Measurements from ENCODE around the gene MTERF4.
A peak's percentile ranks its signal among the peaks of the same experiment; 100 is the strongest.
"Not testable (repeated sequence)": the region's sequence is repeated elsewhere in the genome, so short reads cannot be mapped to it uniquely, and the experiment has no call there.

MTERF4 gene

DNA sequence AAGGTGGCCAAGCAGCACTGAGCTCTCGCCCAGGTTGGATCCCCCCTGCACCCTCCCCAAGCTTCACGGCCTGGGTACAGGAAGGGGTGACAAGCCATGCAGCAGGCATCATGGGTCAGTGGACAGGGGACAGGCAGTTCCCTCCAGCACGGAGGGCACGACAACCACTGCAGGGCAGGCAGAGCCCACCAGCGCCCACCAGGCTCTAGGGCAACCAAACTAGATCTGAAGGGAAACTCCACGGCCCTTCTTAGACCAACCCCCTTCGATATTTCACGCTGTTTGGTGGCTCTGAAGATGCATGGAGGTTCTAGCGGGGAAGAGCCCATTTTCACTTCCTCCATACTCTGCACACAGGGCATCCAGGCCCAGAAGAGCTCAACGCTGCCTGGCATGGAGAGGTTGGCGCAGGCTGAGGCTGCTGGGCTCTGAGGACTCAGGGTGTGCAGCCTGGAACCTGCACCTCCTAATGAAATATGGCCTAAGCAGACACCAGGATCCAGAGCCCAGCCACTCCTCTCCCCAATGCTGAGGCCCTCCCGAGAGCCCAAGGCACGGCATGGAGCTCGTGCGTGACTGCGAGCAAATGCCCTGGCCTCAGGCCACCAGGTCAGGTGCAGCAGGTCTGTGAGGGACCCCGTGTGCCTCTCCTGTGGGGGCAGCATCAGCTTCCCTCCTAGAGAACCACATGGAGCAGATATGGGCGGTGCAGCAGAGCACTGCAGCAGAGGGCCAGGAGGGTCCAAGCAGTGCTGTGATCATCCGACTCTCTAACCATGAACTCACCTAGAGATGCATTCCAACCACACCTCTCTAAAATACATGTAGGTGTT is 8.7 kb upstream of the MTERF4 start:
- DNase-seq (ENCODE audit: low read depth in 2 of 2): no peak

DNA sequence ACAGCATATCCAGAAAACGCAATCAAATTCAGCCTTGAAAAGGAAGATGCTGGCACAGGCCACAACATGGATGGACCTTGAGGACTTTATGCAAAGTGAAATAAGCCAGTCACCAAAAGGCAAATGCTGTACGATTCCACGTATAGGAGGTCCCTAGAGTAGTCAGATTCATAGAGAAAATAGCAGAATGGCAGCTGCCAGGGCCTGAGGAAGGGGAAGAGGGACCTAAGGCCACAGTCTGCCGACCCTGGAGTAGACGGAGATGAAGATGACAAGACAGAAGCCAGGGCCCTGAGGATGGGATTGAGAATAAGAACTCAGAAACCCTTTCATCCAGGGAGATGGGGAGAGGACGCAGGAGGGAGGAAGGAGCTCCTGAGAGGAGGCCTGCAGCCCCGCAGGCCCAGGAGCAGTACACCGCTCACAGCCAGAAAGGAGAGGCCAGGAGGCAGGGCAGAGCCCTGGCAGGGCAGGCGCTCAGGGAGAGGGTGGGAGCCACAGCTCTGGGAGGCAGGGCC is 8.1 kb upstream of the MTERF4 start:
- no peak for DNase-seq (ENCODE audit: low read depth in 2 of 2)

DNA sequence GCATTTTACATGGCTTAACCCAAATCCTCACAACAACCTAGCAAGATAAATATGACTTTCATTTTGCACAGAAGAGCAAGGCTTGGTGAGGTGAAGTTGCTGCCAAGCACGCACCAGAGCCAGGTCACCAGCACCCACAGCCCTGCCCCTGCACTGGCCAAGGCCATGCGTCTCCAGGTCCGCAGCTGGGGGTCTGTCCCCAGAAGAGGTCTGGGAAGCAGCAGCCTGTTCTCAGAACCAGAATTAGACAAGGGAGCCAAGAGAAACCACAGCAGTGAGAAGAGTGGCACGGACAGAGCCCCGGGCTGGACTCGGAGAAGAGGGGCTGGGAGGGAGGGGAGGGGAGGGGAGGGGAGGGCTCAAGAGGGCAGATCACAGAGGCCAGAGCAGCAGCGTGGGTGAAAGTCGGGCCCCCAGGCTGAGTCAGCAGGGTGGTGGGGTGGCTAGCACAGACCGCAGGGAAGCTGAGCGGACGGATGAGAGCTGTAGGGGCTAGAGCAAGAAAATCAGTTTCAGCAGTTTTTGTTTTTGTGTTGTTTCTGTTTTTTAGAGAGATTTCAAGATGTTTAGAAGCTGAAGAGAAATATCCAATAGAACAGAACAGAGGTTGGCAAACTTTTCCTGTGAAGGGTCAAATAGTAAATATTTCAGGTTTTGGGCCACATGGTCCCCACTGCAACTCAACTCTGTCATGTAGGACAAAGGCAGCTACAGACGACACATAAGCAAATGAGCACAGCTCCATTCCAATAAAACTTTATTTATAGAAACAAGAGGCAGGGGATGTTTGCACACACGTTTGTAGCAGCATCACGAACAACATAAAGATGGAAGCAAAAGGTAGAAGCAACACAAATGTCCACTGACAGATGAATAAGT is 7.4 kb upstream of the MTERF4 start:
- peak in 1 of 2 donors; percentile 47 for DNase-seq (ENCODE audit: low read depth in 2 of 2)

- DNase-seq (ENCODE audit: low read depth in 2 of 2): no peak
Observed at GRCh38 chr2:241108271-241109209, 6.5 kb upstream of the MTERF4 start.

DNA sequence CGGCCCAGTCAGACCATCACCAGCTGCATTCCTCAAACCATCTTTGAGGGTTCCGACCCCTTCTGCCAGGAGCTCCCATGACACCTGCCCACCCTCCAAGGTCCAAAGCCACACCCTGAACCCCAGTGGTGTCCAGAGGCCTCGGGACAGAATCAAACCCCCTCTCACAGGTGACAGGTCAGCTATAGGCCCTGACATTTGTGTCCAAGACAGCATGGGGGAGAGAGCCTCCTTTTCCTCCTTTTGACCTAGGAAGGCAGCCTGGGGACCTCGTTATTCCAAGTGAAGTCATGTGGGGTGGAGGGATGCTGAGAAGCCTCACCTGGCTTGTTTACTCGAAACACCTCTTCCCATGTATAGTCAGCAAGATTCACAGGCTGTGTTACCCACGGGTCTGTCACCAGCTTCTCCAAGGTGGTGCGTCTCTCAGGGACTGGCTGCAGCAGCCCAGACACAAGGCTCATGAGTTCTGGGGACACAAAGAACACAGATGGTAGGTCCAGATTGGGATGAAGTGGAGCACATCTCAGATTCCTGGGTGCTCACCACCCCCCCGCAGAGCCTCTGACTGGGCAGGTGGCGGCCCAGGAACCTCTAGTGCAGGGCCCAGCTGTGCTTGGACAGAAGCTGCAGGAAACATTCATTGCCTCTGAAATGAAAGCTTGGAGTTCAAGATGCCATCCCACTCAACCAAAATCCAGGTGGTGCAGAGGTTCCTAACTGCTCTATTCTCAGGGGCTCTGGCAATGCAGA is 5.1 kb upstream of the MTERF4 start:
- DNase-seq (ENCODE audit: low read depth in 2 of 2): no peak

GRCh38 chr2:241105641-241106040 is 3.6 kb upstream of the MTERF4 start:
- DNase-seq (ENCODE audit: low read depth in 2 of 2): no peak

DNA sequence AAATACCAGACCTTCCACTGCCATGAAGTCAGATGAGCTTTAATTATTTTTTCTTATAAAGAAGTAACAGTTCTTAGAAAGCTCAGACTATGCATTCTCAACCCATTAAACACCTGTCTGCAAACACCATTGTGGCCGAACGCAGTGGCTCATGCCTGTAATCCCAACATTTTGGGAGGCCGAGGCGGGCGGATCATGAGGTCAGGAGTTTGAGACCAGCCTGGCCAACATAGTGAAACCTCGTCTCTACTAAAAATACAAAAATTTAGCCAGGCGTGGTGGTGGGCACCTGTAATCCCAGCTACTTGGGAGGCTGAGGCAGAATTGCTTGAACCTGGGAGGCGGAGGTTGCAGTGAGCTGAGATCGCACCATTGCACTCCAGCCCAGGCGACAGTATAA is 2.5 kb upstream of the MTERF4 start:
- not testable (repeated sequence) for DNase-seq (ENCODE audit: low read depth in 2 of 2)

- no peak for DNase-seq (ENCODE audit: low read depth in 2 of 2)
Observed at GRCh38 chr2:241103176-241103595, 1.1 kb upstream of the MTERF4 start.

- DNase-seq (ENCODE audit: low read depth in 2 of 2): no peak
Observed at GRCh38 chr2:241099246-241099645, 2.8 kb downstream of the MTERF4 start.

DNA sequence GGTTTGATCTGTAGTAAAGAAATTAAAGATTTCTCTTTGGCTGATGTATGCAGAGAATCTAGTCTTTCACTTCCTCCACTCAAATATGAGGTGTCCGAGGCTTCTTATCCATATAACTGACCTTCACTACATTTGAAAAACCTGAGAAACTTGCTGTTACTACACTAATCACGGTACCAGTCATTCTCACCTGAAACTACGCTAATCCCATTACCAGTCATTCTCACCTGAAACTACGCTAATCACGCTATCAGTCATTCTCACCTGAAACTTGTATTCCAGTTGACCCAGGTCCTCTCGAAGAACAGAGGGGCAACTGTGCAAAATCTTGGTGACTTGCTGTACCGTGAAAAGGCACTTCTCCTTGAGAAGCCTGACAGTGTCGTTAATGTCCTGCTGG is 5.1 kb downstream of the MTERF4 start:
- no peak for DNase-seq (ENCODE audit: low read depth in 2 of 2)

DNA sequence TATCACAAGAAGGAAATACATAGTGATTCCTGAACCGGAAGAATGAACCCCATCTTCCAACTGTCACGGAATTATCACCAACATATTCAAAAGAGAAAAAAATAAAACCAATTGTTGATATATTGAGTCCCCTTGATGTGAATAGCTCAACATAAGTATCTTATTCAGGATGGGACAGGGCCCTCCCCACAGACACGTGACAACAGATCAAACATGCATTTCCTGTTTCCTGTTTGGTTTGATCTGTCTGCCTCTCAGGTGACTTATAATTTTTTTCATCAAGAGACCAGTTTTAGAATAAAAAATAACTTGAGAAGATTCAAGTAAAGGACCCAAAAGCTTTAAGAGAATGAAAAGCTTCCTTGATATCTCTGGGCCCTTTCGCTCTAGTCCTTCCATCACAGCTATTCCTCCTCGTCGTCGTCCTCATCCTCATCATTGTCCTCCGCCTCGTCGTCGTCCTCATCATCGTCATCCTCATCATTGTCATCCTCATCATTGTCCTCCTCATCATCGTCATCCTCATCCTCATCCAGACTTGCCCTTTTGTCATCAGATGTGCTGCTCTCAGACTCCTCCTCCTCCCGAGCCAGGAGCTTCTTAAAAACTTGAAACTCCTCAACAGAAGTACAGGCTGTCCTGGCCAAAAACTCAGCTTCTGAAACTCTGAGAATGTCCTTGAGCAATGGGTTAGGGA is 6.3 kb downstream of the MTERF4 start:
- DNase-seq (ENCODE audit: low read depth in 2 of 2): no peak

GRCh38 chr2:241094924-241095420 is 7.1 kb downstream of the MTERF4 start:
- DNase-seq (ENCODE audit: low read depth in 2 of 2): no peak

DNA sequence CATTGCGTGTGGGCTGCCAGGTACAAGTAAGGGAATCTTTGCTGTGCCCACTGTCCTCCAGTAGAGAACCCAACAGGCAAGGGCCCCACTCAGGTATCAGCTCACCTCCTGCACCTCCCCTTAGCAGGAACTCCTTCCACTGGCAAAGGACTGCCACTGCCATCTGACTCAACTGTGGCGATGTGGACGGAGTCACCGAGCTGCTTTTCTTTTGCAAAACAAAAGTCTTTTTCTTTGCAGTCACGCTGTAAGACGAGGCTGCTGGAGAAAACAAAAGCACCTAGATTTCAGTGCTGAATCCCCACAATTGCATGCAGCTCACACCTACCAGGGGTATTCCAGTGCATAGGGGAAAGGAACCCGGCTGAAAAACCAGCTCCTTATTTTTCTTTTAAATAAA is 7.9 kb downstream of the MTERF4 start:
- no peak for DNase-seq (ENCODE audit: low read depth in 2 of 2)

DNA sequence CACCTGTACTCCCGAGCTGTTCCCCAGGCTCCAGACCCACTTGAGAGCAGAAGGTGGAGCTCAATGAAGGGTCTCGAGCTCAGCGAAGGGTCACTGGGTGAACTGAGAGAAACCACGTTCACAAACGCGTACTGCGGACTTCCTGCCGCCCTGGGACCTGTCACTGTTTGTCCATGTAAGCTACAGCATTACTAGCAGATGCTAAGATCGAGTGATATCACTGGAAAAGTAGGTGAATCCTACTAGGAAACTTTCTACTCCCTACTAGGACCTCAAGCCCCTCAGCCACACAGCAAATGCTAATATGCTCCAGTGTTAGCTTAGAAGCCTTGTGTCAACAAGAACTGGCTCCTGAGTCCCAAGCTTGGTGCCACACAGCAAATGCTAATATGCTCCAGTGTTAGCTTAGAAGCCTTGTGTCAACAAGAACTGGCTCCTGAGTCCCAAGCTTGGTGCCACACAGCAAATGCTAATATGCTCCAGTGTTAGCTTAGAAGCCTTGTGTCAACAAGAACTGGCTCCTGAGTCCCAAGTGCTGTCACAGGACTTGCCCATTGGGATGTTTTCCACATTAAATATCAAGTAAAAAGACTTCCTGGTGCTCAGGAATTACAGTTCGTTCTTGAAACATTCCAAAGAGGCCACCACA is 8.8 kb downstream of the MTERF4 start:
- DNase-seq (ENCODE audit: low read depth in 2 of 2): not testable (repeated sequence)

DNA sequence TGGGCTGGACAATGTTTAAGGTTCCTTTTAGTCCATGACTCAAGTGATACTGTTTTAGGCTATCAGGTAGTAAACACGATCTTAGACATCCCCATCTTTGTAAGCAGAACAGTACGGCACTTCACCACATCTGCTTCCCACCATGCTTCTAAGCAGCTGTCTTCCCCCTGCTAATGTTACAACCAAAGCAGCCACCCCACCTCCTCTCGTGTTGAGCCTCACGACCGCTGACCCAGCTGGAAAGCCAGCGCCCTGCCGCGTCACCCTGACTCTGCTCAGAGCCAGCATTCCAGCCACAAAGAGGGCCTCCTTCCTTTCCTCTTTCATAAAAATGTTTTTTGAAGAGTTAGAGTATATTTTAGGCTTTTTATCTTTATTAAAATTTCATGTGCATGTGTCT is 9.4 kb downstream of the MTERF4 start:
- DNase-seq (ENCODE audit: low read depth in 2 of 2): no peak

DNA sequence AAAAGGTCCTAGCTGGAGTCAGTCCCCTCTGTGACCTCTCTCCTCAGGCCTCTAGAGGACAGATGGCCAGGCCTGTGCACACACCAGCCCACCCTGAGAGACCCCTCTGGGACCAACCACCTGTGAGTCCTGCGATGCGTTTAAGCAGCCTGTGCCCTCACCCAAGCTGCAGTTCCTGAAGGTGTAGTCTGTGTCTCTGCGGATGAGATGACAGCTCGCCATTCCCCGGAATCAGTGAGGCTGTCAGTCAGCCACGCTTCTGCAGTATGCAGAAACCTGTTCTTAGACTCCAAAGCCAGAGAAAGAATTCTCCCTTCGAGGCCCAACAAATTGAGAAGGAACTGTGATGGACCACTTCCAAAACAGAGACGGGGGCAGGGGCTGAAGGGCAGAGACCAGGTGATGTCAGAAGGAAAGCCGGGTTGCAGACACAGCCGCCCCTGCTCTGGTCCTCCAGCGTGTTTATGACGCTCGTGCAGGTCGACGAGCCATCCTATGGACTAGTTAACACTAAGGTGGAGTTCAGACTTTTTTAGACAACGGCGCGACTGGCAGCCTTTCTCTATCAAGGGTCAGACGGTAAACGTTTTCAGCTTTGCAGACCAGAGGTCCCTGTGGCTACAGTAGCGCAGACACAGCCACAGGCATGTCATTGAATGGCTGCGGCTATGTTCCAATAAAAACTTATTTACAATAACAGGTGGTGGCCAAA is 10.2 kb downstream of the MTERF4 start:
- DNase-seq (ENCODE audit: low read depth in 2 of 2): no peak

- no peak for DNase-seq (ENCODE audit: low read depth in 2 of 2)
Observed at GRCh38 chr2:241091201-241091600, 10.9 kb downstream of the MTERF4 start.

DNA sequence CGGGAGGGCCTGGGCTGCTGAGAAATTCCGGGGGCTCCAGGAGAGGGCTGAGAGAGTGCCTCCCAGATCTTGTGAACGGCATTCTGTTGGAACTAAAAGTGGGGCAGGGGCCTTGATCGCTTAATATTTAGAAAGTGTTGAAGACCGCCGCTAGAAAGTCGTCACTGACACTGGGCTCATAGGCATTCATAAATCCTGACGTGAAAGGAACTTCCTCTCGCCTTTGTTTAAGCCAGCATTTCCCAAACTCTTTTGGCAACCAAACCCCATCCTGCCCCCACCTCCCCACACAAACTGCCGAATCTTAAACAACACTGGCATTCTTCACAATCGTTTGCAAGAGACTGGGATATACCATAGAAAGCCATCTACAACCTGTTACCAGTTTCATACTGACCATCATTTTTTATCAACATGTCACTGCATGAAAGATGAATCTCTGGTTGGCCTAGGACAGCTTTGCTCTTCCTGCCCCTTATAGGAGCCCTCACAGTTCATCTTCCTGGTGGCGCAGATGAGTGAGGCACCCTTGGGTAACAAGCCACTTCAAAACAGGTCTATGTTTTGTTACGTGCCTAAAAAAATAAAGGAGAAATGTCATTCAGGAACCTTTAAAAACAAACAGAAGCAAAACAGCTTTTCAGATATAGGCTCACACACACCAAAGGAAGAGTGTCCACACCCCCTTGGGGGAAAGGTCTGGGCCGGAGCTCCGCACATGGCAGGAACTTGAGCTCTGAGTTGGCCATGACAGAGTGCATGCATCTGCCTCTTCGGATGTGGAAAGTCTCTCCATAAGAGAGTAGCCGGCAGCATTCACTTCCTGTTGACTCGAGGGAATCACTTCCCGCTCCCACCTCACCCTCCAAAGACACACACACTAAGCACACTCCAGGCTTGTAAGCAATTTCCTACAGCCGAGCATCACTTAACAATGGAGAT is 13.0 kb downstream of the MTERF4 start:
- DNase-seq (ENCODE audit: low read depth in 2 of 2): no peak
